Dermis blood vessel endothelial cell (primary cell): ENCODE results near the gene MMD. TPM values are rescaled to one million over a fixed set of nuclear protein-coding genes. Genes with fewer than 3 reads are reported as not detected.

ENCODE experiments used
- DNase-seq: peaks from one replicate; pipeline ENCODE4 v3.0.0; 2010
- total RNA-seq: library from RNA; depleted of rRNA; stranded (reverse); fragments of >200 nt; gene quantifications from 2 replicates; pipeline ENCODE4 v1.2.3, GENCODE V29; 2014

The MMD gene
- total RNA-seq, 1 donor from 2014 or later, result 16.2 TPM

DNA sequence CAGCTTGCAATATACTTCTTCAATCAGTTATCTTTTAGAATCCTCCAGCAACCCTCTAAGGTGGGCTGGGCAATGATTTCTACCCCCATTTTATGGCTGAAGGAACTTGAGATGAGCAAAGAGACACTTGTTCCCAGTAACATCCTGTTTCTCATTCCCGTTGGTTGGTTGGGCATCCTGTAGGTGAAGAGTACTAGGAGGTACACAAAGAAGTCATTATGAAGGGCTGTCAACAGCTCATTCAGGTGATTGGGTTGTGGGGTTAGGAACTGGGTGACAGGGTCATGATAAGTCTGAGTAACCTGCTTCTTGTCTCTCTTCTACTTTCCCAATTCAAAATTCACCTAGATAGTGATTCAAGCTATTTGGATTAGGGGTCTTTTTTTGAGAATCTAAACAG, 76.5 kb downstream of the MMD start:
- no peak for DNase-seq

DNA sequence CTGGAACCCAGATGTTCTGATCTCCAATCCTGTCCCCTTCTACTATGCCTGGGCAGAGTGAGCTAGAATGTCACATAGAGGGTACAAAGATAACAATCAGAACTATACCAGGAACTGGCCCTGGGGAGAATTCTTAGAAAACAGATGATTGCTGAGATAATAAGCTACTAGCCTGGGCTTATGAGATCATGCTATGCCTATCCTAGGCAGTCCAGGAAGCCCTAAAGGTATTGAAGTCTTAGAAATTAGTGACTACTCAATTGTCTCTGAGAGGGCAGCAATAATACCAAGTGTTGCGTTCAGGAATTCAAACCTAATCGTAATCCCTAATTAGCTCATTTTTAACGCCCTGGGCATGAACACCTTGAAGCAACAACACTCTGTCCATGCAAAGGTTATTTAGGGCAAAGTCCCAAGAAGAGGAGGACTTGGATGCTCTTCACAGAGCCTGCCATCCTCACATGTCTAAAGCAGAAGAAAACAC, 77.1 kb downstream of the MMD start:
- DNase-seq, result no peak

DNA sequence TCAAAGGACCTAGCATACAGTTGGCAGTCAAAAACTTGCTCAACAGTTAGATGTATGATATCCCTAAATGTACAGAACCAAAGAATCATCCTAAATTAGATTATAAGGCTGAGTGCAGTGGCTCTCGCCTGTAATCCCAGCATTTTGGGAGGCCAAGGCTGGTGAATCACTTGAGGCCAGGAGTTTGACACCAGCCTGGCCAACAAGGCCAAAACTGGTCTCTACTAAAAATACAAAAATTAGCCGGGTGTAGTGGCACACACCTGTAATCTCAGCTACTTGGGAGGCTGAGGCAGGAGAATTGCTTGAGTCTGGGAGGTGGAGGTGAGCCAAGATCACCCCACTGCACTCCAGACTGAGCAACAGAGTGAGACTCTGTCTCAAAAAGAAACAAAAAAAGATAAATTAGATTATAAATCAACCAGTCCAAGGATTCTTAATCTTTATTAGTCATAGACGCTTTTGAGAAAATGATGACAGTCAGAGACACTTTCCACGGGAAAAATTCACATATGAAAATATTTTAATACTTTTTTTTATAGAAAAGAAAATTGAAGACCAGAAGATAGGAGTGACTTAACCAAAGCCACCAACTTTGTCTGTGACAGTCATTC, 77.6 kb downstream of the MMD start:
- DNase-seq, result no peak

DNA sequence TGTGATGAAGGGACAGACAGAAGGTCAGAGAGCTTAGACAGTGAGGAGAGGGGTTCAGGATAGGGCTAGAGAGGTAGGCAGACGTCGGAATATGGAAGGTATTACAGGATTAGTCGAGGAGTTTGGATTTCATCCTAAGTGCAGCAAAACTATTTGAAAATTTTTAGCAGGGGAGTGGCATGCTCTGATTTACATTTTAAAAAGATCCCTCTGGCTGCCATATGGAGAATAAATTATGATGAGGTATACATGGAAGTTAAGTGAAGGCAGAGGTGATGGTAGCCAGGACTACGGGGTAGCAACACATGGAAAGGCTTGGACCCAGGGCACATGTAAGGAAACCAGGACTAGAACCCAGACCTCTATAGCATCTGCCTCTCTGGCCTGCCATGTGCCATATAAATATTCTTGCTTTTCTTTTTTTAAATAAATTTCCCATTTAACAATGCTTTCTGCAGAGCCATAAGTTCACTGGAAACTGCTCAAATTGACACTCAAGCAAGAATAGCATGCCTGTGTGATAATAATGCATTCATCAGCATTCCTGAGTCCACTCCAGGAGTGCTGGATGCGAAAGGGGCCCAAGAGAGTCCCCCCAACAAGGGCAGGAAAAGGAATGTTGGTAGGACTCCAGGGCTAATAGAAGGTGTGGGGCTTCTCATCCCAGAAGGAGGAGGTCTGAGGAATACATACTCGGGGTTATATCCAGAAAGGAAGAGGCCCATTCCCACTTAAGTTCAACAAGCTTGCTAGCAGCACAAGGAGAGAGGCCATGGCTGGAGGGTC, 78.6 kb downstream of the MMD start:
- DNase-seq, result no peak

Other genes with a start within 250 kb of the MMD start
- 0.05 TPM in 1 of 2 replicates, not detected in the other for gene HLF, start 156.9 kb downstream of the MMD start, total RNA-seq
- not detected in 2 replicates for gene SMIM36, start 89.6 kb upstream of the MMD start, total RNA-seq